GF-D8 (cell line): ENCODE measurements around the gene BMS1.
"Not testable (repeated sequence)": the region's sequence is repeated elsewhere in the genome, so short reads cannot be mapped to it uniquely, and the experiment has no call there.

Source experiments
- DNase-seq: peaks from one replicate; lab custom pipeline; 2025; lab: John Stamatoyannopoulos, UW

BMS1 gene

GRCh38 chr10:42782446-42783180 lies at the start of gene BMS1:
Gene BMS1, plus strand, starts transcription at chr10:42782795. Its CDS starts 1,600 bp downstream, at chr10:42784395.
- DNase-seq: peak; percentile 92

- DNase-seq: no peak
Observed at GRCh38 chr10:42734536-42734935, 48.1 kb upstream of the BMS1 start.

GRCh38 chr10:42738679-42739078 lies 43.9 kb upstream of the BMS1 start:
- DNase-seq: peak; percentile 52

GRCh38 chr10:42741536-42741935 lies 41.1 kb upstream of the BMS1 start:
- DNase-seq: not testable (repeated sequence)

- DNase-seq: peak; percentile 34
Observed at GRCh38 chr10:42743697-42744096, 38.9 kb upstream of the BMS1 start.

GRCh38 chr10:42744134-42744701 lies 38.4 kb upstream of the BMS1 start:
- DNase-seq: no peak

- no peak for DNase-seq
Observed at GRCh38 chr10:42753126-42753506, 29.5 kb upstream of the BMS1 start.

GRCh38 chr10:42753507-42754154 lies 29.0 kb upstream of the BMS1 start:
- DNase-seq: no peak

- DNase-seq: no peak
Observed at GRCh38 chr10:42754155-42755027, 28.2 kb upstream of the BMS1 start.

- no peak for DNase-seq
Observed at GRCh38 chr10:42755028-42755451, 27.6 kb upstream of the BMS1 start.

- DNase-seq: no peak
Observed at GRCh38 chr10:42755556-42756093, 27.0 kb upstream of the BMS1 start.

GRCh38 chr10:42767906-42768305 lies 14.7 kb upstream of the BMS1 start:
- DNase-seq: no peak

GRCh38 chr10:42768581-42769152 lies 13.9 kb upstream of the BMS1 start:
- DNase-seq: no peak

- DNase-seq: no peak
Observed at GRCh38 chr10:42769173-42769572, 13.4 kb upstream of the BMS1 start.

GRCh38 chr10:42769673-42770072 lies 12.9 kb upstream of the BMS1 start:
- DNase-seq: no peak

- no peak for DNase-seq
Observed at GRCh38 chr10:42776681-42777080, 5.9 kb upstream of the BMS1 start.

GRCh38 chr10:42780456-42780855 lies 2.1 kb upstream of the BMS1 start:
- DNase-seq: no peak

GRCh38 chr10:42781893-42782445 lies 626 bp upstream of the BMS1 start:
- no peak for DNase-seq

GRCh38 chr10:42783181-42783549 lies 570 bp downstream of the BMS1 start:
- no peak for DNase-seq

GRCh38 chr10:42785759-42786158 lies 3.2 kb downstream of the BMS1 start:
- DNase-seq: no peak

GRCh38 chr10:42790835-42791234 lies 8.2 kb downstream of the BMS1 start:
- no peak for DNase-seq
